ENCODE data around the gene SPINK5.

SPINK5 gene

GRCh38 chr5:148172377-148172776 lies 108.6 kb downstream of the SPINK5 start:
- no peak for TF ChIP-seq CTCF (IDR thresholded peaks at IDR 0.05; ENCODE audit: insufficient read depth, missing control alignments)
- DNase-seq (ENCODE audit: insufficient read length, low spot score) (no peak), FAIRE-seq (no peak)

- FAIRE-seq (peak; percentile 21), DNase-seq (ENCODE audit: insufficient read length, low spot score) (no peak)
- TF ChIP-seq CTCF (IDR thresholded peaks at IDR 0.05; ENCODE audit: insufficient read depth, missing control alignments) = no peak
Measured at GRCh38 chr5:148176480-148176879, 112.7 kb downstream of the SPINK5 start.

GRCh38 chr5:148177207-148177606 lies 113.4 kb downstream of the SPINK5 start:
- DNase-seq (ENCODE audit: insufficient read length, low spot score) (no peak), FAIRE-seq (no peak)
- no peak for TF ChIP-seq CTCF (IDR thresholded peaks at IDR 0.05; ENCODE audit: insufficient read depth, missing control alignments)

- peak; percentile 92 for TF ChIP-seq CTCF (IDR thresholded peaks at IDR 0.05; ENCODE audit: insufficient read depth, missing control alignments)
- FAIRE-seq (peak; percentile 89), DNase-seq (ENCODE audit: insufficient read length, low spot score) (no peak)
Measured at GRCh38 chr5:148179234-148179824, 115.5 kb downstream of the SPINK5 start.

GRCh38 chr5:148186248-148187003 lies 122.6 kb downstream of the SPINK5 start:
- FAIRE-seq (no peak), DNase-seq (ENCODE audit: insufficient read length, low spot score) (no peak)
- no peak for TF ChIP-seq CTCF (IDR thresholded peaks at IDR 0.05; ENCODE audit: insufficient read depth, missing control alignments)
